ENCODE data around the gene RHD. TPM values are rescaled to one million over a fixed set of nuclear protein-coding genes. Genes with fewer than 3 reads are reported as not detected.
"Not testable (repeated sequence)": the region's sequence is repeated elsewhere in the genome, so short reads cannot be mapped to it uniquely, and the experiment has no call there.

The RHD gene
- 0.10 and 0.30 TPM in 2 replicates for total RNA-seq (2014; rRNA removed; shearing (Covaris generic))

DNA sequence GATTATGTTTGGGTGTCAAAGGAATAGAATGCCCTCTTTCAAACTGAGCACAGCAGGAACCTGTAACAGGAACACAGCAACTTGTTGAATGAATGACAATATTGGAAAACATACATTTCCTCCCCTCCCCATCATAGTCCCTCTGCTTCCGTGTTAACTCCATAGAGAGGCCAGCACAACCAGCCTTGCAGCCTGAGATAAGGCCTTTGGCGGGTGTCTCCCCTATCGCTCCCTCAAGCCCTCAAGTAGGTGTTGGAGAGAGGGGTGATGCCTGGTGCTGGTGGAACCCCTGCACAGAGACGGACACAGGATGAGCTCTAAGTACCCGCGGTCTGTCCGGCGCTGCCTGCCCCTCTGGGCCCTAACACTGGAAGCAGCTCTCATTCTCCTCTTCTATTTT is at the start of gene RHD:
Gene RHD (plus strand): TSS at position 272 of the 400 bp plus-strand sequence. CDS start 39 bp downstream, at position 311.
- DNase-seq; H3K27me3 ChIP-seq (ENCODE audit: control insufficient read depth, insufficient read depth, low read length); H3K36me3 ChIP-seq (replicated peaks; ENCODE audit: control insufficient read depth, insufficient read depth, low read length); H3K4me3 ChIP-seq (ENCODE audit: insufficient read depth, low read depth, low read length): not testable (repeated sequence)

DNA sequence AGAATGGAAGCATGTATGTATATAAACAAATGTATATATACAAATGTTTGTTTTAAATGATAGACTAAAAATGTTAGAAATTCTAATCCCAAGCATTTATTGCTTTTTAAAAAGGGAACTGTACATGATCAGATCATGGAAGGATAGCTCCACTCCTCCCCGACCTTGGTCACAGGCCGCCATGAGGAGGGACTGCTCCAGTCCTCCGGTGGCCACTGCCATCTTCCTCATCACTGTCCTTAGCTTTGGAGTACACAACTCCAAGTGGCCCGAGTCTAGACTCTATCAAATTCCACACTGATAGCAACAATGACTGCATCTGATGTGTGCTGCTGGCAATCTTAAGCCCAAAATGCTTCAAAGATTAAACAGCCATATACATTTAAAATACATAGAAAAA is 49.7 kb upstream of the RHD start:
- DNase-seq, result no peak
- H3K4me3 ChIP-seq (ENCODE audit: insufficient read depth, low read depth, low read length), result no peak overlapping the region
- peaks cover 16% of the 10 kb centered on the region for H3K36me3 ChIP-seq (replicated peaks; ENCODE audit: control insufficient read depth, insufficient read depth, low read length)
- no peaks in the 10 kb centered on the region for H3K27me3 ChIP-seq (ENCODE audit: control insufficient read depth, insufficient read depth, low read length)

DNA sequence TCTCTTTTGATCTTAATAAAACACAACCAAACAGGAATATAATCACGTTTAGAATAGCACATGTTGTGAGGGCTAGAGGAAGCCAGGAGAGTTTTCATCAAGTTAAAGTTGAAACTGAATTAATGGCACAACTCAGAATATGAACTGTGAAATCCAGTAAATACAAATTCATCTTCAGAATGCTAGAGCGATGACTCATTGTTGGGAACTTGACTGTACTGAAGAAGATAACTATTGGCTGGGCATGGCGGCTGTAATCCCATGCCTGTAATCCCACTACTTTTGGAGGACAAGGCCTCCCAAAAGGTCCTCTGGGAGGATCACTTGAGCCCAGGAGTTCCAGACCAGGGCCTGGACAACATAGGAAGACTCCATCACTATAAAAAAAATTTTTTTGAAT is 48.8 kb upstream of the RHD start:
- Histone ChIP-seq H3K27me3 (ENCODE audit: control insufficient read depth, insufficient read depth, low read length) (no peaks in the 10 kb centered on the region), H3K36me3 (replicated peaks; ENCODE audit: control insufficient read depth, insufficient read depth, low read length) (peaks cover 18% of the 10 kb centered on the region), H3K4me3 (ENCODE audit: insufficient read depth, low read depth, low read length) (no peak overlapping the region)
- no peak for DNase-seq

DNA sequence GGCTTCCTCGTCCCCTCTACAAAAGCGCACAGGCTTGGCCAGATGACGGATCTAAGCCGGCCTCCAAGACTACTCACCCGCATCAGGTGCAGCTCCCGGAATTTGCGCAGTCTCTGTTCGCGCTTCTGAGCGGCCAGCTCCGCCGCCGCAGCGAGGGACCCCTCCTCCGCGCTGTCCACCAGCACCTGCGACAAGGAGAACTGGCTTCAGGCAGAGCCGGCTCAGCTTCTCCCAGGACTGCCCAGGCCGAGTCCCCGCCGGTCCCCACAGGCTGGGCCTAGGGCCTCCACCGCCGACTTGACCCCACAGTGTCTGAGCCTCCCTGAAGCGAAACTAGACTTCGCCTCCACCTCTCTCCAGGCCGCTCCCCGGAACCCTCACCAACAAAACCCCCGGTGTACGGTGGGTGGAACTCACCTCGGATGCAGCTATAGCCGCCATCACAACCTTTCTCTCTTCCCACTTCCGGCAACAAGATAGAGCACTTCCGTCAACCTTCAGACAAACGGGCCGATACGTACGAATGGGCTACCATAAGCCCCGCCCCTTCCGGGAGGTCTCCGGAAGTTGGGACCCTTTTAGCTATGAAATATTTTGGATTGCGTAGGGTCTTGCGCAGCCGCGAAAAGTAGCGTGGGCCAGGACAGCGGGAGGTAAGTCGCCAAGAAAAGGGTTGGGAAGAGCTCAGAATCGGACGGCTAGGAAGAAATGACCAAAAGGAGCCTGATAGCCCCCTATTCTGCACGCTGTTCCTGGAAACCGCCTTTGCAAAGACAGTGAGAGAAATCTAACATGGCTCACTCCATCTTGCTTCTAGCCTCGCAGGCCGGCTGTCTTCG is 40.1 kb upstream of the RHD start, which contains the start of gene SYF2:
Gene SYF2 (minus strand): TSS at position 476 of the 839 bp plus-strand sequence. CDS start 35 bp downstream, at position 441.
- peak; percentile 94 for DNase-seq
- Histone ChIP-seq H3K36me3 (replicated peaks; ENCODE audit: control insufficient read depth, insufficient read depth, low read length) (peaks cover 3% of the 10 kb centered on the region), H3K4me3 (ENCODE audit: insufficient read depth, low read depth, low read length) (peak within 1 kb of the TSS; percentile 85), H3K27me3 (ENCODE audit: control insufficient read depth, insufficient read depth, low read length) (no peaks in the 10 kb centered on the region)

DNA sequence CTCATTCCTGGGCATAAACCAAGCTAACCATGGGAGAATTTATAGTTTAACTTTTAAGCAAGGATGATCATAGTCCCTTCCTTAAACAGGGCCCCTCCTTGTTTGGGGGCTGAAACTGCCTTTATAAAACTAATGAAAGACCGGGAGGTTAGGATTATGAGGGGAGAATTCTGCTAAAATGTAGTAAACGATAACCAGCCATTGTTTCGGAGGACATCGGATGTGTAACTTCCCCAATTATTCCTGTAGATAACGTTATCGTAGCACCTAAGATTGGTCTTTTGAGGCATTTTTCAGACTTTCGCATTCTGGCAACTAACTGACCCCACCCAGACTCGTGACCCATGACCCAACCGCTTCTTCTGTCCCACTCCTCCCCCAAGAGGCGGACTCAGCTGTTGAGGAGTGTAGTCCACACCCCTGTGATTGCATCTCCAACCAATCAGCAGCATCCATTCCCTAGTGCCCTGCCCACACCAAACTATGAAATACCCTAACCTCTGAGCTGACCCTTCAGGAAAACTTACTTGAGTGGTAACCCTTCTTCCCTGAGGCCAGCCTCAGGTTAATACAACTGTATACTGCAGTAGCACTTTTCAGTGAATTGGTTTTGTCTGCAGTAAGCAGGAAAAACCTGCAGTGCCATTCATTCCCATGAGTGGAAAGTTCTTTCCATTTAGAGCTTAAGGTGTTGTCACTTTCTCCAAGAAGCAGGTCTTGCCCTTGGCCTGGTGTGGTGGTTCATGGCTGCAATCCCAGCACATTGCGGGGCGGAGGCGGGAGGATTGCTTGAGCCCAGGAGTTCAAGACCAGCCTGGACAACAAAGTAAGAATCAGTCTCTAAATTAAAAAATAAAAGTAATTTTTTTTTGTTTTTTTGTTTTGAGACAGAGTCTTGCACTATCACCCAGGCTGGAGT is 39.2 kb upstream of the RHD start:
- H3K27me3 ChIP-seq (ENCODE audit: control insufficient read depth, insufficient read depth, low read length), result no peaks in the 10 kb centered on the region
- peak overlapping the region; percentile 85 for H3K4me3 ChIP-seq (ENCODE audit: insufficient read depth, low read depth, low read length)
- H3K36me3 ChIP-seq (replicated peaks; ENCODE audit: control insufficient read depth, insufficient read depth, low read length), result peaks cover 1% of the 10 kb centered on the region
- peak; percentile 89 for DNase-seq

DNA sequence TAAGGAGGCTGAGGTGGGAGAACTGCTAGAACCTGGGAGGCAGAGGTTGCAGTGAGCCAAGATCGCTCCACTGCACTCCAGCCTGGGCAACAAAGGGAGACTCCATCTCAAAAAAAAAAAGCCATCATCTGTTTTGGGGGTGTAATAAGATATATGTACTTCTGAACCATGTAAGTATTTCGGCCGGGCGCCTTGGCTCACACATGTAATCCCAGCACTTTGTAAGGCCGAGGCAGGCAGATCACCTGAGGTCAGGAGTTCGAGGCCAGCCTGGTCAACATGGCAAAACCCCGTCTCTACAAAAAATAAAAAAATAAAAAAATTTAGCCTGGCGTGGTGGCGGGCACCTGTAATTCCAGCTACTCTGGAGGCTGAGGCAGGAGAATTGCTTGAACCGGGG is 36.9 kb upstream of the RHD start:
- DNase-seq; H3K4me3 ChIP-seq (ENCODE audit: insufficient read depth, low read depth, low read length); H3K27me3 ChIP-seq (ENCODE audit: control insufficient read depth, insufficient read depth, low read length); H3K36me3 ChIP-seq (replicated peaks; ENCODE audit: control insufficient read depth, insufficient read depth, low read length): not testable (repeated sequence)

DNA sequence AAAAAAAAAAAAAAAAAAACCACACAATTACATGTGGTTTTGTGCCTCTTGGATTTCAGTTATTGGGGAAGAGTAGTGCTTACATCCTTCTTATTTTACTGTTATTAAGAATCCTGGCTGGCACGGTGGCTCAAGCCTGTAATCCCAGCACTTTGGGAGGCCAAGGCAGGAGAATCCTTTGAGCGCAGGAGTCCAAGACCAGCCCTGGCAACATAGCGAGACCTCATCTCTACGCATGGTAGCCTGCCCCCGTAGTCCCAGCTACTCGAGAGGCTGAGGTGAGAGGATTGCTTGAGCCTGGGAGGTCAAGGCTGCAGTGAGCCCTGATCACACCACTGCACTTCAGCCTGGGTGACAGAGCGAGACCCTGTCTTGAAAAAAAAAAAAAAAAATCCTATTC is 36.0 kb upstream of the RHD start:
- not testable (repeated sequence) for H3K36me3 ChIP-seq (replicated peaks; ENCODE audit: control insufficient read depth, insufficient read depth, low read length); DNase-seq; H3K4me3 ChIP-seq (ENCODE audit: insufficient read depth, low read depth, low read length)

DNA sequence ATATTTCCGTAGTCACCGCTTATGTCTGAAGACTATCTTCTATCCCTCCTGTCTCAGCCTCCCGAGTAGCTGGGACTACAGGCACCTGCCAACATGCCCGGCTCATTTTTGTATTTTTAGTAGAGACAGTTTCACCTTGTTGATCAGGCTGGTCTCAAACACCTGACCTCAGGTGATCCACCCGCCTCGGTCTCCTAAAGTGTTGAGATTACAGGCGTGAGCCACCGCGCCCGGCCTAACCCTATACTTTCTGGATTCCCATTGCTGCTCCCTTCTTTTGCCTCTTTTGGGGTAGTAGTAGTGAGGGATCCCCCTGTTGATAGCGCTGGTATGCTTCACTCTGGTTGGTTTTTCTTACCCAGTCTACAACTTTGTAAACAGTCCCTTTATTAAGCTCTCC is 34.3 kb upstream of the RHD start:
- no peak for DNase-seq
- H3K4me3 ChIP-seq (ENCODE audit: insufficient read depth, low read depth, low read length), result no peak overlapping the region
- no peaks in the 10 kb centered on the region for H3K27me3 ChIP-seq (ENCODE audit: control insufficient read depth, insufficient read depth, low read length)
- peaks cover 4% of the 10 kb centered on the region for H3K36me3 ChIP-seq (replicated peaks; ENCODE audit: control insufficient read depth, insufficient read depth, low read length)

More for the DNA sequence above, 36.0 kb upstream of the RHD start:
- H3K27me3 ChIP-seq (ENCODE audit: control insufficient read depth, insufficient read depth, low read length), result not testable (repeated sequence)

DNA sequence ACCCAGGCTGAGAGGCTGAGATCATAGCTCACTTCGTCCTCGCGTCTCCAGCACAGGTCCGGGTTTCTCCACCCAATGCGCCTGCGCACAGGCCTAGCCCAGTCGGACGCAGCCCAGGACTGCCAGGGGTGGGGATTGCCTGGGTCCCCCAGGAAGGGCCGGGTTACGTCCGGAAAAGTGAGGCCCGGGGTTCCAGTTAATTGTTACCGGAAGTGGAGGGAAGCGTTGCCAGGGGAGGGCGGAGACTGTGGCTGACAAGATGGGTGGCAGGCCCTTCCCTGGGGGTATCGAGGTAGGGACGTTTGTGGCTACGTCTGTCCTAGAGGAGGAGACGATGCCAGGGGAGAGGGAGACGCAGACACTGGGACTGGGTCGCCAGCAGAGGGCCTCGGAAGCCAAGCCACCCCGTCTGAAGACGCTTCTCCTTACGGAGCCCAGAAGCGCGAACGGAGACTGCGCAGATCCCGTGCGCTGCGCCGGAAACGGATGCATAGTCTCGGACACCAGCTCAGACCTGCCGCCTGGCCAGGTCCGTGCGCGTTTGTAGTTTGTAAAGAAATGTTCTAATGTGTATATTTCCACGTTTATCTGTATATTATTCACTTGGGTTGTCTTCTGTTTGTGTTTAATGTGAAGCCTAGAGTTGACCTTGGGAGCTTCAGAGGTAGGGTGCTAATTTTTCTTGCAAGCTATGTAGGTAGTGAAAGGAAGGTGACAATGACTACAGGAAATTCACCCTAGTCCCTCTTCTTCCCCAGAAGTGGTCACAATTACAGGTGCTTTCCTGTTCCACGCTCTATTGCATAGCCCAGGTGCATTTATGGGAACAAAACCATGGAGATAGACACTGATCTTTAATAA is 32.4 kb upstream of the RHD start:
- Histone ChIP-seq H3K27me3 (ENCODE audit: control insufficient read depth, insufficient read depth, low read length) (no peaks in the 10 kb centered on the region), H3K36me3 (replicated peaks; ENCODE audit: control insufficient read depth, insufficient read depth, low read length) (peaks cover 18% of the 10 kb centered on the region), H3K4me3 (ENCODE audit: insufficient read depth, low read depth, low read length) (peak overlapping the region; percentile 72)
- peak; percentile 93 for DNase-seq

DNA sequence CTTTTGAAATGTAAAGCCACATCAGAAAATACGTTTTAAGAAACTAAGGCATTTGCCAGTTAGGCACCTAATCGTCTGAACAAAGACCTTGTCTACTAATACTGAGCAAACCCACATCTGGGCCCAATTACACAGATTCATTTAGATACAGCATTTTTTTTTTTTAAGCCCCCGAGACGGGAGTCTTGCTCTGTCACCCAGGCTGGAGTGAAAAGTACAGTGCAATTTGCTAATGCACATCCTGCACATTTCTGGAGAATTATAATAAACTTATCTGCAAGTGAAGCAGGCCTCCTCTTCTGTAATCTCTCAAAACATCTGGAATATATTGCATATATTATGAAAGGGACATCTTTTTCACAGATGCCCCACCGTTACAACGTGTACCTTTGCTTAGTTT is 28.4 kb upstream of the RHD start:
- Histone ChIP-seq H3K36me3 (replicated peaks; ENCODE audit: control insufficient read depth, insufficient read depth, low read length) (peaks cover 21% of the 10 kb centered on the region), H3K4me3 (ENCODE audit: insufficient read depth, low read depth, low read length) (no peak overlapping the region), H3K27me3 (ENCODE audit: control insufficient read depth, insufficient read depth, low read length) (no peaks in the 10 kb centered on the region)
- no peak for DNase-seq

DNA sequence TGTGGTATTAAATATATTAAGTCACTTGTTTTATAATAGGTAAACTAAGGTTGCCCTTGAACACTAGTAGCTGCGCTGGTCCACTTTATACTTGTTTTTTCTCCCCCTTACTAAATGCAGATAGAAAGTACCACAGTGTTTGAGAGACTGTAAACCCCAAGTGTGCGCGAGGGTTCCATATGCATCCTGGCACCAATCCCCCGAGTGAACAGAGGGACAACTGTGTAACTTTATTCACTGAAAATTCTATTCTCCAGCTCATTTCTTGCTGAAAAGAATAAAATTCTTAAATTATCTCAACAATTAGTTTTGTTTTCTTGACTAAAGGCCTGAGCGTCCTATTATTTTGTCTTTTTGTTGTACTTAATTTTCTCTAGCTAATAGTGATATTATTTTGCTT is 26.9 kb upstream of the RHD start:
- Histone ChIP-seq H3K4me3 (ENCODE audit: insufficient read depth, low read depth, low read length) (no peak overlapping the region; the same call in 1 of the 2 replicates), H3K36me3 (replicated peaks; ENCODE audit: control insufficient read depth, insufficient read depth, low read length) (peaks cover 21% of the 10 kb centered on the region), H3K27me3 (ENCODE audit: control insufficient read depth, insufficient read depth, low read length) (no peaks in the 10 kb centered on the region)
- DNase-seq, result no peak

DNA sequence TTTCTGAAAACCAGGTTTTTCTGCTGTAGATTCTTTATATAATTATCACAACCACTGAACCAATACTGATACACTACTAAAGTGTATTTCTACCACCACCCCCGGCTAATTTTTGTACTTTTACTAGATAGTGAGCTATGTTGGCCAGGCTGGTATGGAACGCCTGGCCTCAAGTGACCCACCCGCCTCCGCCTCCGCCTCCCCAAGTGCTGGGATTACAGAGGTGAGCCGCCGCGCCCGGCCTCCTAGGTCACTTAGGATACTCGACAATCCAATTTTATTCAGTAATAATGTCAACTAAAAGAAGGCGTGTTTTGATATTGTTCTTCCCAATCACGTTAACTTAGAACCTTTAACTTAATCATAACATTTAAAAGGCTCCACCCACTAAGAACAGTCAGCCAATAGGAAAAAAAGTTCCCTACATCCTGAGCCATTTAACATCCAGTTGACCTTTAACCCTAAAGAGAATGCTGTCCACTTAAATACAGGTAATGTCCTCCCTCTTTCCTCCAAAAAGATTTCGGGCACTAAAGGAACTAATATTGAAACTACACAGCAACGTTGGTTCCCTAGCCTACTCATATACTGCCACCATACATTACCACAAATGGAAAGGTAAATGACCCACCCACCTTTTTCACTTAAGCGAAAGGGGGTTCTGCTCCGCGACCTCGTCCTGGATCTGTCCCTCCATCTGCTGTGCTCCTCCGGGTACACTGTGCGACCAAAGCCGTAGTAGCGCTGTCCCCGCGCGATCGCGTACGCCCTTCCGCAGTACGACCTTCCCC is 26.3 kb upstream of the RHD start:
- Histone ChIP-seq H3K27me3 (ENCODE audit: control insufficient read depth, insufficient read depth, low read length) (no peaks in the 10 kb centered on the region), H3K36me3 (replicated peaks; ENCODE audit: control insufficient read depth, insufficient read depth, low read length) (peaks cover 21% of the 10 kb centered on the region), H3K4me3 (ENCODE audit: insufficient read depth, low read depth, low read length) (peak overlapping the region; percentile 82)
- peak; percentile 63 for DNase-seq

DNA sequence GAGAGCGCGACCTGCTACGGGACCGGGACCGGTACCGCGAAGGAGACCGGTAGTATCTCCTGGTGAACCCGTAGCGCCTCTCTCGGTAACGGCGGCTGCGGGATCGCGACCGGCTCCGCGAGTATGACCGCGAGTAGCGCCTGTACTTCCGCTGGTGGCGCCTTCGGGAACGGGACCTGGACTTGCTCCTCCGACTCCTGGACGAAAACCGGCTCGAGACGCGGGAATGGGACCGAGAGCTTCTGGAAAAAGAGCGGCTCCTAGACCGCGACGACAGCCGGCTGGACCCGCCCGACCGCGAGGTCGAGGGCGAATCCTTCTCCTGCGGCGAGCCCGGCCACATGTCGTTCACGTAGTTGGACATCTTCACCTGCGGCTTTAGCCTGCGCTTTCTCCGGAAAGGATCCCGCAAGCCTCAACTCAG is 25.7 kb upstream of the RHD start:
- Histone ChIP-seq H3K4me3 (ENCODE audit: insufficient read depth, low read depth, low read length) (peak overlapping the region; percentile 82), H3K36me3 (replicated peaks; ENCODE audit: control insufficient read depth, insufficient read depth, low read length) (peaks cover 21% of the 10 kb centered on the region), H3K27me3 (ENCODE audit: control insufficient read depth, insufficient read depth, low read length) (no peaks in the 10 kb centered on the region)
- DNase-seq, result peak; percentile 52

Measured in H7 (cell line).